IMR-90 (cell line): ENCODE data around the gene MARCHF6. TPM values are rescaled to one million over a fixed set of nuclear protein-coding genes. Genes with fewer than 3 reads are reported as not detected.

Experiments used
- ATAC-seq: fragments of 200-7000 bp; cut with Tn5 transposase; 2 replicates; pipeline ENCODE4 v1.9.1; 2020; ENCODE audit warnings: low read depth, mild to moderate bottlenecking, moderate library complexity
- BruUV-seq: library from RNA; stranded (reverse); fragments of 400-500 nt; replicated peaks from 2 replicates; lab custom pipeline; 2021; lab: Mats Ljungman, UMichigan
- CTCF ChIA-PET: fragments of 300-600 bp; formaldehyde crosslinking; extraction: SDS; loops from one replicate; lab custom pipeline; 2021; ENCODE audit warnings: antibody characterized with exemption; lab: Yijun Ruan, JAX
- POLR2A ChIA-PET: fragments of 300-600 bp; sonication (Branson Sonifier 250); formaldehyde crosslinking; loops from one replicate; lab custom pipeline; 2022; ENCODE audit warnings: antibody characterized with exemption; ENCODE audit not compliant: unreplicated experiment; lab: Charles Lee
- DNase-seq: peaks from one replicate; pipeline ENCODE4 v3.0.0; 2013
- H2AFZ ChIP-seq: replicated peaks from 2 replicates; pipeline ENCODE3; 2013; ENCODE audit warnings: low read length, mild to moderate bottlenecking; ENCODE audit not compliant: poor library complexity
- H2AK5ac ChIP-seq: 2 replicates; pipeline ENCODE4 v1.6.1; 2013; ENCODE audit warnings: low read depth, low read length, inconsistent platforms
- H2AK9ac ChIP-seq: replicated peaks from 2 replicates; pipeline ENCODE3; 2013; ENCODE audit warnings: mild to moderate bottlenecking, low read depth, low read length, moderate library complexity; ENCODE audit not compliant: poor library complexity
- H2BK120ac ChIP-seq: 2 replicates; pipeline ENCODE4 v1.6.1; 2013; ENCODE audit warnings: low read depth, low read length, inconsistent platforms
- H2BK15ac ChIP-seq: 3 replicates; pipeline ENCODE4 v1.6.1; 2013; ENCODE audit warnings: low read depth, low read length, inconsistent platforms
- H2BK20ac ChIP-seq: 2 replicates; pipeline ENCODE4 v1.6.1; 2013; ENCODE audit warnings: low read depth, mild to moderate bottlenecking, inconsistent platforms, low read length, moderate library complexity
- H2BK5ac ChIP-seq: 2 replicates; pipeline ENCODE4 v1.6.1; 2013; ENCODE audit warnings: mild to moderate bottlenecking, low read depth, low read length, inconsistent platforms; ENCODE audit not compliant: poor library complexity, severe bottlenecking
- H3K14ac ChIP-seq: replicated peaks from 2 replicates; pipeline ENCODE4 v1.6.1; 2013; ENCODE audit warnings: low read depth, low read length, inconsistent platforms
- H3K18ac ChIP-seq: 2 replicates; pipeline ENCODE4 v1.6.1; 2013; ENCODE audit warnings: low read depth, low read length, control low read depth
- H3K23ac ChIP-seq: 2 replicates; pipeline ENCODE4 v1.6.1; 2013; ENCODE audit warnings: low read depth, low read length, inconsistent platforms
- H3K27ac ChIP-seq: 2 replicates; pipeline ENCODE4 v1.5.1; 2013; ENCODE audit warnings: mild to moderate bottlenecking, control low read depth, low read length; ENCODE audit not compliant: insufficient read depth
- H3K27me3 ChIP-seq: 2 replicates; pipeline ENCODE4 v1.6.1; 2013; ENCODE audit warnings: low read length; ENCODE audit not compliant: control insufficient read depth, insufficient read depth
- H3K36me3 ChIP-seq: 2 replicates; pipeline ENCODE4 v1.6.1; 2013; ENCODE audit warnings: low read length, mixed read lengths; ENCODE audit not compliant: control insufficient read depth, insufficient read depth
- H3K4ac ChIP-seq: 2 replicates; pipeline ENCODE4 v1.6.1; 2013; ENCODE audit warnings: low read depth, low read length, inconsistent platforms
- H3K4me1 ChIP-seq: 2 replicates; pipeline ENCODE4 v1.6.1; 2013; ENCODE audit warnings: low read length, mixed read lengths; ENCODE audit not compliant: control insufficient read depth, insufficient read depth
- H3K4me2 ChIP-seq: 2 replicates; pipeline ENCODE4 v1.6.1; 2013; ENCODE audit warnings: low read depth, mild to moderate bottlenecking, control low read depth, low read length, moderate library complexity
- H3K4me3 ChIP-seq: 2 replicates; pipeline ENCODE4 v1.5.1; 2013; ENCODE audit warnings: low read depth, mild to moderate bottlenecking, control low read depth, low read length, moderate library complexity; ENCODE audit not compliant: insufficient read depth
- H3K56ac ChIP-seq: 2 replicates; pipeline ENCODE4 v1.6.1; 2013; ENCODE audit warnings: low read length, inconsistent platforms; ENCODE audit not compliant: insufficient read depth; ENCODE audit errors: extremely low read depth
- H3K79me1 ChIP-seq, 2 experiments: 2 replicates each; pipeline ENCODE4 v1.6.1; 2013; ENCODE audit warnings: low read length in 2 of 2, inconsistent platforms in 1 of 2, low read depth in 1 of 2
- H3K9ac ChIP-seq: 2 replicates; pipeline ENCODE4 v1.6.1; 2013; ENCODE audit warnings: low read depth, low read length, control low read depth
- H3K9me1 ChIP-seq: 2 replicates; pipeline ENCODE4 v1.6.1; 2013; ENCODE audit warnings: low read length, inconsistent platforms; ENCODE audit not compliant: insufficient read depth
- H3K9me3 ChIP-seq: 2 replicates; pipeline ENCODE4 v1.6.1; 2013; ENCODE audit warnings: low read length; ENCODE audit not compliant: control insufficient read depth, insufficient read depth
- H4K20me1 ChIP-seq: 2 replicates; pipeline ENCODE4 v1.6.1; 2013; ENCODE audit warnings: low read length, inconsistent platforms; ENCODE audit not compliant: insufficient read depth
- H4K5ac ChIP-seq: 2 replicates; pipeline ENCODE4 v1.6.1; 2013; ENCODE audit warnings: mild to moderate bottlenecking, low read depth, low read length, control low read depth
- H4K8ac ChIP-seq, 2 experiments: 2 replicates each; pipeline ENCODE4 v1.6.1; 2013; ENCODE audit warnings: low read depth in 2 of 2, low read length in 2 of 2, control low read depth in 1 of 2, inconsistent platforms in 1 of 2
- H4K91ac ChIP-seq: 2 replicates; pipeline ENCODE4 v1.6.1; 2013; ENCODE audit warnings: low read depth, low read length, inconsistent platforms; ENCODE audit not compliant: insufficient read depth
- CEBPB ChIP-seq: IDR thresholded peaks from 2 replicates; pipeline ENCODE4 v1.6.1; 2012; ENCODE audit warnings: low read depth, low read length, improper control_type of control experiment
- CHD1 ChIP-seq: IDR thresholded peaks from 2 replicates; pipeline ENCODE4 v1.6.1; 2012; ENCODE audit warnings: low read depth, low read length, improper control_type of control experiment
- FOS ChIP-seq: fragments of 150-350 bp; IDR thresholded peaks from 2 replicates; pipeline ENCODE4 v1.6.1; 2016; ENCODE audit warnings: low read depth, low read length
- MAZ ChIP-seq: IDR thresholded peaks from 2 replicates; pipeline ENCODE4 v1.6.1; 2012; ENCODE audit warnings: low read depth, mild to moderate bottlenecking, low read length, improper control_type of control experiment, moderate library complexity, borderline replicate concordance
- MXI1 ChIP-seq: IDR thresholded peaks from 2 replicates; pipeline ENCODE4 v1.6.1; 2012; ENCODE audit warnings: low read depth, mild to moderate bottlenecking, low read length, moderate library complexity, borderline replicate concordance
- NFE2L2 ChIP-seq: fragments of 150-350 bp; IDR thresholded peaks from 2 replicates; pipeline ENCODE4 v1.6.1; 2016; ENCODE audit warnings: low read depth, mild to moderate bottlenecking, low read length
- POLR2A ChIP-seq: IDR thresholded peaks from 2 replicates; pipeline ENCODE4 v1.6.1; 2012; ENCODE audit warnings: mild to moderate bottlenecking, low read depth, low read length
- RAD21 ChIP-seq: IDR thresholded peaks from 2 replicates; pipeline ENCODE4 v1.6.1; 2012; ENCODE audit warnings: low read length, improper control_type of control experiment
- RCOR1 ChIP-seq: IDR thresholded peaks from 2 replicates; pipeline ENCODE4 v1.6.1; 2012; ENCODE audit warnings: mild to moderate bottlenecking, low read length, improper control_type of control experiment; ENCODE audit not compliant: insufficient replicate concordance
- SMC3 ChIP-seq: fragments of 150-350 bp; IDR thresholded peaks from 2 replicates; pipeline ENCODE4 v1.6.1; 2016; ENCODE audit warnings: low read depth, mild to moderate bottlenecking, antibody characterized with exemption, low read length, moderate library complexity
- WGBS, 2 experiments: methylation state at CpG; one replicate each; pipeline versions ENCODE4 v1.1.5 to v1.1.7; 2013; ENCODE audit warnings: missing lambda C conversion rate in 2 of 2; ENCODE audit not compliant: insufficient read length in 1 of 2; ENCODE audit errors: extremely low coverage in 2 of 2; 5-methylcytosine and 5-hydroxymethylcytosine counted together
- dilution Hi-C: fragments of 300-500 bp; cut with HindIII; formaldehyde crosslinking; loops from one replicate; pipeline ENCODE4 v1.14.3; 2018; ENCODE audit warnings: low sequenced_read_pairs; ENCODE audit not compliant: unreplicated experiment
- in situ Hi-C: fragments of 300-500 bp; cut with MboI; formaldehyde crosslinking; loops from 3 replicates; pipeline ENCODE4 v1.14.3; 2019; ENCODE audit warnings: low sequenced_read_pairs, inconsistent platforms, mixed read lengths
- intact Hi-C: fragments of 100-400 bp; cut with micrococcal nuclease; formaldehyde crosslinking; loops from 2 replicates; pipeline ENCODE4 v1.10.0; 2022
- polyA plus RNA-seq, 3 experiments: library from polyadenylated mRNA; depleted of rRNA; stranded (reverse); fragments of >200 nt; gene quantifications; 2 replicates each; pipeline ENCODE4 v1.2.3, GENCODE V29; 2012; ENCODE audit warnings: low replicate concordance in 1 of 3
- total RNA-seq: library from RNA; depleted of rRNA; stranded (reverse); fragments of >200 nt; gene quantifications from 2 replicates; pipeline ENCODE4 v1.2.3, GENCODE V29; 2012
- TF ChIP-seq, protein P1 (sequence below): fragments of 150-350 bp; IDR thresholded peaks from 2 replicates; pipeline ENCODE4 v1.6.1; 2016; ENCODE audit warnings: low read depth, mild to moderate bottlenecking, low read length, moderate library complexity, borderline replicate concordance
- TF ChIP-seq, protein P2 (sequence below): fragments of 150-350 bp; IDR thresholded peaks from 2 replicates; pipeline ENCODE4 v1.6.1; 2017; ENCODE audit warnings: mild to moderate bottlenecking, antibody characterized with exemption, low read length, low read depth
- TF ChIP-seq, protein P3 (sequence below): conservative IDR thresholded peaks from 2 replicates; pipeline ENCODE4 v1.5.1; 2012; ENCODE audit warnings: mild to moderate bottlenecking, low read depth, low read length, improper control_type of control experiment

The MARCHF6 gene
- total and polyA plus RNA-seq, 2 of the 4 experiments (the other 2 are of a cell fraction), result 55.2 to 62.6 TPM

DNA sequence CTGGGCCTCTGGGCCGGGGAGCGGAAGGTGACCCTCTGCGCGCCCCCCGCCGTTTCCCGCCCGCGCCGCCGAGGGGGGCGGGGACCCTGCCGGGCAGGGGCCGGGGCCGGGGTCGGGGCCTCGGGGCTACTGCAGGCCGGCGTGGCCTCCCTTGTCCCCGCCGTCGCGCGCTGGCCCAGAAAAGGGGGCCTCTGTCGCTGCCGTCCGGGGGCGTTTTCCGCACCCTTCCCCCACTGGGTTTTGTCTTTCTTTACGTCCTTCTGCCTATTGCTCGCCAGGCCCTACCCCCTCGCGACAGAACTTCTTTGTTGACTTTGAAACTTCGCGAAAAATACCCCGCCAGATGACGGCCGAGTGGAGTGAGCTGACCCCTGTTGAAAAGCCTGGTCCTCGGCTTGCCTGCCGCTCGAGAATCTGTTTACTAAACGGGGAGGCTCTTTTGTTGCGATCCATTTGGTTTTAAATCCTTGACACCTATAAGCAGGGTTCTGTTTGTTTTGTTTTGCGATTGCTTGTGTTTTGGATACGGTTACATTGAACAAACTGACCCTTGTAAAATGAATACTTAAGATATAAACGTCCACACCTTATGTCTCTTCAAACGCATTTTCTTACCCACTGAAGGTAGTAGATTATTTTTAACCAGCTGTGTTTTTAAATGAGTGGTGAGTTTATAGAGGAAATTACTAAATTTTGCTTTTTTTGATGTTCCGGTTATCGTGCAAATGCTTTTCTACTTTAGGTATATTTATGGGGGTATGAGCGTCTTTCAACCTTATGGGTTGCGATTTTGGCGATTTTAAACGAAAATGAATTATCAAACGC lies 765 bp downstream of the MARCHF6 start:
- WGBS, 2 experiments, result 2% methylated on average over 12 of the region's 54 CpGs; no CpG with 5 or more reads in 1 of the 2 experiments
- peak overlapping the region; percentile 31 for H4K91ac ChIP-seq
- no TSS peak for BruUV-seq
- H2AK5ac ChIP-seq, result no peak overlapping the region
- H3K23ac ChIP-seq, result peak overlapping the region; percentile 11
- intact Hi-C loops (loop anchor here (5.0 kb wide), 1 partner anchor 68 kb away; no protein-coding TSS in a partner anchor), in situ Hi-C loops (no loop called here), dilution Hi-C loops (no loop called here)
- H2AK9ac ChIP-seq, result peak overlapping the region; percentile 91
- peak overlapping the region; percentile 99 for H3K27ac ChIP-seq
- H3K9me3 ChIP-seq, result no peaks in the 10 kb centered on the region
- H4K5ac ChIP-seq, result peak overlapping the region; percentile 3; the same call in 1 of the 2 replicates
- DNase-seq (peak; percentile 50), ATAC-seq (peak; percentile 12)
- no peak overlapping the region for H2BK15ac ChIP-seq
- H2BK5ac ChIP-seq, result peak overlapping the region; percentile 95
- H3K79me1 ChIP-seq, result peaks cover 0 to 37% of the 10 kb centered on the region in 2 experiments; a peak in 2 of 4 replicates
- peak overlapping the region; percentile 1 for H2BK120ac ChIP-seq
- H3K9me1 ChIP-seq, result peaks cover 9% of the 10 kb centered on the region
- ChIA-PET CTCF (interaction anchor here (1.1 kb wide), 1 partner anchor 10 kb away, joined by 3 read pairs; no protein-coding TSS in a partner anchor), POLR2A (interaction anchor here (0.6 kb wide), 1 partner anchor 14 kb away, joined by 5 read pairs; no protein-coding TSS in a partner anchor)
- peak overlapping the region; percentile 1; the same call in 1 of the 2 replicates for H3K56ac ChIP-seq
- peak overlapping the region; percentile 54 for H3K14ac ChIP-seq
- H3K4me3 ChIP-seq, result peak overlapping the region; percentile 92
- peaks cover 41% of the 10 kb centered on the region for H4K20me1 ChIP-seq
- H2AFZ ChIP-seq, result peak overlapping the region; percentile 97
- peak overlapping the region; percentile 85 for H3K18ac ChIP-seq
- H3K4ac ChIP-seq, result peak overlapping the region; percentile 83
- peaks cover 10% of the 10 kb centered on the region for H3K4me1 ChIP-seq
- H3K27me3 ChIP-seq, result no peaks in the 10 kb centered on the region
- peak overlapping the region; percentile 97 for H3K4me2 ChIP-seq
- peak overlapping the region; percentile 84 to 91; a peak in 3 of 4 replicates for H4K8ac ChIP-seq
- no peaks in the 10 kb centered on the region for H3K36me3 ChIP-seq
- H3K9ac ChIP-seq, result peak overlapping the region; percentile 91
- H2BK20ac ChIP-seq, result no peak overlapping the region
- TF ChIP-seq FOS, result no peak
- no peak for TF ChIP-seq CHD1
- TF ChIP-seq, protein P1, sequence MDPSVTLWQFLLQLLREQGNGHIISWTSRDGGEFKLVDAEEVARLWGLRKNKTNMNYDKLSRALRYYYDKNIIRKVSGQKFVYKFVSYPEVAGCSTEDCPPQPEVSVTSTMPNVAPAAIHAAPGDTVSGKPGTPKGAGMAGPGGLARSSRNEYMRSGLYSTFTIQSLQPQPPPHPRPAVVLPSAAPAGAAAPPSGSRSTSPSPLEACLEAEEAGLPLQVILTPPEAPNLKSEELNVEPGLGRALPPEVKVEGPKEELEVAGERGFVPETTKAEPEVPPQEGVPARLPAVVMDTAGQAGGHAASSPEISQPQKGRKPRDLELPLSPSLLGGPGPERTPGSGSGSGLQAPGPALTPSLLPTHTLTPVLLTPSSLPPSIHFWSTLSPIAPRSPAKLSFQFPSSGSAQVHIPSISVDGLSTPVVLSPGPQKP, result no peak
- no peak for TF ChIP-seq RAD21
- no peak for TF ChIP-seq CEBPB
- TF ChIP-seq RCOR1, result no peak
- no peak for TF ChIP-seq NFE2L2
- TF ChIP-seq, protein P2, sequence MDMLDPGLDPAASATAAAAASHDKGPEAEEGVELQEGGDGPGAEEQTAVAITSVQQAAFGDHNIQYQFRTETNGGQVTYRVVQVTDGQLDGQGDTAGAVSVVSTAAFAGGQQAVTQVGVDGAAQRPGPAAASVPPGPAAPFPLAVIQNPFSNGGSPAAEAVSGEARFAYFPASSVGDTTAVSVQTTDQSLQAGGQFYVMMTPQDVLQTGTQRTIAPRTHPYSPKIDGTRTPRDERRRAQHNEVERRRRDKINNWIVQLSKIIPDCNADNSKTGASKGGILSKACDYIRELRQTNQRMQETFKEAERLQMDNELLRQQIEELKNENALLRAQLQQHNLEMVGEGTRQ, result no peak
- TF ChIP-seq MXI1, result no peak
- TF ChIP-seq, protein P3, sequence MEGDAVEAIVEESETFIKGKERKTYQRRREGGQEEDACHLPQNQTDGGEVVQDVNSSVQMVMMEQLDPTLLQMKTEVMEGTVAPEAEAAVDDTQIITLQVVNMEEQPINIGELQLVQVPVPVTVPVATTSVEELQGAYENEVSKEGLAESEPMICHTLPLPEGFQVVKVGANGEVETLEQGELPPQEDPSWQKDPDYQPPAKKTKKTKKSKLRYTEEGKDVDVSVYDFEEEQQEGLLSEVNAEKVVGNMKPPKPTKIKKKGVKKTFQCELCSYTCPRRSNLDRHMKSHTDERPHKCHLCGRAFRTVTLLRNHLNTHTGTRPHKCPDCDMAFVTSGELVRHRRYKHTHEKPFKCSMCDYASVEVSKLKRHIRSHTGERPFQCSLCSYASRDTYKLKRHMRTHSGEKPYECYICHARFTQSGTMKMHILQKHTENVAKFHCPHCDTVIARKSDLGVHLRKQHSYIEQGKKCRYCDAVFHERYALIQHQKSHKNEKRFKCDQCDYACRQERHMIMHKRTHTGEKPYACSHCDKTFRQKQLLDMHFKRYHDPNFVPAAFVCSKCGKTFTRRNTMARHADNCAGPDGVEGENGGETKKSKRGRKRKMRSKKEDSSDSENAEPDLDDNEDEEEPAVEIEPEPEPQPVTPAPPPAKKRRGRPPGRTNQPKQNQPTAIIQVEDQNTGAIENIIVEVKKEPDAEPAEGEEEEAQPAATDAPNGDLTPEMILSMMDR, result no peak
- TF ChIP-seq SMC3, result no peak
- TF ChIP-seq POLR2A, result no peak
- TF ChIP-seq MAZ, result no peak
